ENCODE results near the gene RPS6KB1.

GRCh38 chr17:59916446-59916845 lies 23.5 kb downstream of the RPS6KB1 start:
- no peak for TF ChIP-seq EZH2 (IDR thresholded peaks at IDR 0.05; ENCODE audit: borderline replicate concordance, low read length)
- TF ChIP-seq, protein P1, sequence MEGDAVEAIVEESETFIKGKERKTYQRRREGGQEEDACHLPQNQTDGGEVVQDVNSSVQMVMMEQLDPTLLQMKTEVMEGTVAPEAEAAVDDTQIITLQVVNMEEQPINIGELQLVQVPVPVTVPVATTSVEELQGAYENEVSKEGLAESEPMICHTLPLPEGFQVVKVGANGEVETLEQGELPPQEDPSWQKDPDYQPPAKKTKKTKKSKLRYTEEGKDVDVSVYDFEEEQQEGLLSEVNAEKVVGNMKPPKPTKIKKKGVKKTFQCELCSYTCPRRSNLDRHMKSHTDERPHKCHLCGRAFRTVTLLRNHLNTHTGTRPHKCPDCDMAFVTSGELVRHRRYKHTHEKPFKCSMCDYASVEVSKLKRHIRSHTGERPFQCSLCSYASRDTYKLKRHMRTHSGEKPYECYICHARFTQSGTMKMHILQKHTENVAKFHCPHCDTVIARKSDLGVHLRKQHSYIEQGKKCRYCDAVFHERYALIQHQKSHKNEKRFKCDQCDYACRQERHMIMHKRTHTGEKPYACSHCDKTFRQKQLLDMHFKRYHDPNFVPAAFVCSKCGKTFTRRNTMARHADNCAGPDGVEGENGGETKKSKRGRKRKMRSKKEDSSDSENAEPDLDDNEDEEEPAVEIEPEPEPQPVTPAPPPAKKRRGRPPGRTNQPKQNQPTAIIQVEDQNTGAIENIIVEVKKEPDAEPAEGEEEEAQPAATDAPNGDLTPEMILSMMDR (conservative IDR thresholded peaks at IDR 0.05 in 1 of 2, IDR thresholded peaks at IDR 0.05 in 1 of 2; ENCODE audit: extremely low read depth in 1 of 2, insufficient read depth in 1 of 2, low read depth in 1 of 2, low read length in 2 of 2): no peak
